ENCODE results near the gene CCL4L2.
"Not testable (repeated sequence)": the region's sequence is repeated elsewhere in the genome, so short reads cannot be mapped to it uniquely, and the experiment has no call there.

The CCL4L2 gene

GRCh38 chr17:36195434-36196130 lies 15.3 kb upstream of the CCL4L2 start:
- no peak for DNase-seq

- no peak for DNase-seq
Observed at GRCh38 chr17:36196131-36196486, 14.8 kb upstream of the CCL4L2 start.

- DNase-seq: peak; percentile 76
Observed at GRCh38 chr17:36197387-36197703, 13.5 kb upstream of the CCL4L2 start.

- DNase-seq: no peak
Observed at GRCh38 chr17:36198831-36199465, 11.9 kb upstream of the CCL4L2 start.

GRCh38 chr17:36201102-36201501 lies 9.8 kb upstream of the CCL4L2 start:
- not testable (repeated sequence) for DNase-seq

DNA sequence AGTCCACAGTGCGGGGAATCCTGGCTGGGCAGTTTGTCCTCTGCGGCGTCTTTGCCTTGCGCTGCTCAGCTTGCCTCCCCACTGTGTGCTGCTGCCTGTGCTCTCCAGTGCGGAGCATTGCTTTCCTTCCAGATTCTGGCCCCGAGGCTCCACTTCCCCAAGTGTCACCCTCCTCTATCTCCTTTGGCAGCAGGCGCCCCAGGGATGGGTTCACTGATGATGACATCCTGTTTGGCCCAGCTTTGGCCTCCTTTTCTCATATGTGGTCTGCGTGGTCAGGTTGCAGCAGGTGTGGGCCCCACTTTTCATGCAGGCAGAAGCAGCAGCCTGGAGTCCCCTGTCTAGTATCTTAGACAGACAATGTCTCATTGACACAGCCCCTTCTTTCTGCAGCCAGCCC lies 9.4 kb upstream of the CCL4L2 start:
- not testable (repeated sequence) for DNase-seq

- DNase-seq: no peak
Observed at GRCh38 chr17:36203335-36203734, 7.5 kb upstream of the CCL4L2 start.

DNA sequence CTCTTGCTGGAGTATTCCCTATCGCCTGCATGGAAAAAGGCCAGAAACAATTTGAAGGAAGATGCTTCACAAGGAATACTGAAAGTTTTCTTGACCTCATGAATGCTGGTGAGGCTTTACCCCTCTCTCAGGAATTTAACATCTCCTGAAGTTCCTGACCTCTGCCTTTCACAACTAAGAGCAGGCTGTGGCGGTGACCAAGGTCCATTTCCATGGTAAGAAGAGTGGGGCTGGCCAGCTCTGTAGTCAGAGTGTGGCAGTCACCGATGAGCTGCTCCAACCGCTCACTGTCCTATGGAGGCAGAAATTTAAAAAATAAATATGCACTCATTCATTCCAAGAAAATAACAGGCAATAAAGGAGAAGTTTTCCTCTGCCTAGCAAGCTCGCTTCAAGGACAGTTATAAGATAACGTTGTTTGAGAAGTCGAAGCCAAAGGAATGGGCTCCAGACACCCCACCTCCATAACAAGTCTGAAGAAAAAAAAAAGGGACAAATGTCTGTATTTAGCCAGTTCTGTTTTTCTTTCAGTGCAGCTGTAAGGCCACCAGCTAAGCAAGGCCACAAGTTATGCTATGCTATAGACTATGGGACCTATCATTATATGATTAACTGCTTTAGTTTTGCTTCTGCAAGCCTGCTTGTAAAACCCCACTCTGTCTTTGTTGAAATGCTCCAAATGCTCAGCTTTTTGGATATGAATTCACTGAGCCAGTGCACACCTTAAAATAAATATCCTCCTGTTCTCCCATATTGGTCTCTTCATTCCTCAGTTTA lies 6.0 kb upstream of the CCL4L2 start:
- DNase-seq: no peak

- no peak for DNase-seq
Observed at GRCh38 chr17:36205637-36206485, 5.0 kb upstream of the CCL4L2 start.

DNA sequence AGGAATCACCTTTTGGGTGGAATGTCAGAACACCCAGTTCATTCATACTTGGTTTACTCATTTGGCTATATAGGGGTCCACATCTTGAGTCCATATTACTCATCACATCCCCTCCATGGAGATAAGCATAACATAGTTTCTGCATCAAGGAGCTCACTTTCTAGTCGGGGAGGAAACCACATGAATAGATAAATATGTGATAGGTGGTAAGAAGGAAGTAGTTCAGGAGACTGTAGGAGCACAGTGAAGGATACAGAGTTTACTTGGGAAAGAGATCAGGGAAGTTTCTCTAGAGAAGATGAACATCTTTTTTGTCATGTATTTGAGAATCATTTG lies 4.4 kb upstream of the CCL4L2 start:
- DNase-seq: not testable (repeated sequence)

DNA sequence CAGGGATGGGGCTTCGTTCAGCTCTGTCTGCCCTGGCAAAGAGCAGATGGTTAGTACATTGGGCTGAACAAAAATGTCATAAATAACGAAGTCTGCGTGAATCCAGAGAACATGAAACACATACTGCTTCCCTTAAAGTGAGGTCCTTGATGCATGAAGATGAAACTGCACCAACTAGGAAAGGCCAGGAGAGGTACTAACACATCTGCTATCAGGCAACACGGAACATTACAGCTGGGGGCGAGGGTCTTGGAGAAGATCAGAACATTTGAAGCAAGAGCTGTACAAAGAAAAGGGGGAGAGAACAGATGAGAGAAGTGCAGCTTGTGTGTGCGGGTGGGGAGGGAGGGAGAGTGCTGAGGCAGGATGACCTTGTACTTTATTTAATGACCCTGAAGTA lies 3.5 kb upstream of the CCL4L2 start:
- DNase-seq: not testable (repeated sequence)

- no peak for DNase-seq
Observed at GRCh38 chr17:36209575-36209974, 1.3 kb upstream of the CCL4L2 start.

DNA sequence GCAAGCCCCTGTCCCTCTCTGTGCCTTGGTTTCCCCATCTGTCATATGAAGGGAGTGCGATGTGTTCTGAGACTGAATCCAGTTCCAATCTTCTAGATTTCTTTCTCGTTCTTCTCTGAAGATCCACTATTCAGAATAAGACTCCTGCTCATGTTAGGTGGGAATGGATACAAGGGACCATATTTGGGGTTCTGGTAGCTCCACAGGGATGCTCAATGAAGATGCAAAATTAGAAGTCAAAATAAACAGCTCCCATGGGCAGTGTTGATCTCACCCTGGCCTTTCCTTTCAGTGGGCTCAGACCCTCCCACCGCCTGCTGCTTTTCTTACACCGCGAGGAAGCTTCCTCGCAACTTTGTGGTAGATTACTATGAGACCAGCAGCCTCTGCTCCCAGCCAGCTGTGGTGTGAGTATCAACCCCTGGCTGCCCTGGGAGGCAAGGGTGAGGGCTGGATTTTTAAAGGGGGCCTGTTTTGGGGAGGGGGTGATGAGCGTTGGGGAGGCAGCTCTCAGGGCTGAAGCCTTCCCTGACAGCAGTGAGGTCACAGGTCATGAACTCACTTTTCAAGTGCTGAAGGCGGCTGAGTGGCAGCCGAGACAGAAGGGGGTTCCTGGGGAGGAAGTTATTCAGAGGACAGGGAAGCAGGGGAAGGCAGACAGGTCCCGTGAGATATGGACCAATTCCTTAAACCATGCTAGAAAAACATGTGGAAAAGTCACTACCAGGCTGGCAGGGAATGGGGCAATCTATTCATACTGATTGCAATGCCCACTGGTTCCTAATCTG lies 815 bp downstream of the CCL4L2 start:
- DNase-seq: peak; percentile 15

DNA sequence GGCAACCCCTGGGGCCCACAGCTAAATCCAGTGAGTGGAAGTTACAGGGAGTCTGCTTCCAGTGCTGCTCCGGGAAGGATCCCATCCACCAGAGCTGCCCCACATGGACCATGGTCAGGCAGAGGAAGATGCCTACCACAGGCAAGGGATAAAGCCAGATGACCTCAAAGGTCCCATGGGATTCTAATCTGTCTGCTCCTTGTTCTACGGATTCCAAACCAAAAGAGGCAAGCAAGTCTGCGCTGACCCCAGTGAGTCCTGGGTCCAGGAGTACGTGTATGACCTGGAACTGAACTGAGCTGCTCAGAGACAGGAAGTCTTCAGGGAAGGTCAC lies 1.4 kb downstream of the CCL4L2 start:
- no peak for DNase-seq

DNA sequence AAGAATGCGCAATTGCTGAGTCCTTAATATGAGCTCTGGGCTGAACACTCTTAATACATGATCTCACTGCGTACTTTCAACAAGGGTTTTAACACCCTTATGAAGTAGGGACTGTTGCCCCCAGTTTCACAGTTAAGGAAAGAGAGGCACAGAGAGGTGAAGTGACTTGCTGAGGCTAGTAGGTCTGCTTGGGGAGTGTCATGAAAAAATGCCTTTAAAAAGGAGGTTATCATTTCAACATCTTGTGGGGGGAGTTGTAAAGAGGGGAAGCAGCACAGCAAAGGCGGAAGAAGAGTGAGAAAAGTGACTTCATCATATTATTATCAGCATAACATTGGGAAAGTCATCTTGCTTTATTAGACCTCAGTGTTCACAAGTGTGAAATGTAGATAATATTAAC lies 2.1 kb downstream of the CCL4L2 start:
- no peak for DNase-seq

DNA sequence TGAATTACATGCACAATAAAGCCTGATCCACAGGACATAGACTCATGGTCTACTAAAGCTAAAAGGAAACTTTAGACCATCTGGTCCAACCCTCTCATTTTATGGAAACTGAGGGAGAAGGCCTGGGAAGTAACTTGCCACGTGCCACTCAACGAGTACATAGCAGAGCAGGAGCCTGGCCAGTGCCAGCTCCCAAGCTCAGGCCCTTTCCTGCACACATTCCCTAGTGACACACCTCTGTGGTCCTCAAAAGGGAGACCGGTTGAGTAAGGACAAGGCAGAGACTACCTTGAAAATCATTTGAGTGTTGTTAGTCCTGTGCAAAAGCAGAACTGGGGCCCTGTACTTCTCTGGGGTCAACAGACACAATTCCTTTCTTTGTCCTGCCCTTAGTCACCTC lies 2.8 kb downstream of the CCL4L2 start:
- DNase-seq: no peak

- no peak for DNase-seq
Observed at GRCh38 chr17:36214918-36215317, 4.1 kb downstream of the CCL4L2 start.

GRCh38 chr17:36215406-36216308 lies 4.8 kb downstream of the CCL4L2 start:
- DNase-seq: not testable (repeated sequence)

DNA sequence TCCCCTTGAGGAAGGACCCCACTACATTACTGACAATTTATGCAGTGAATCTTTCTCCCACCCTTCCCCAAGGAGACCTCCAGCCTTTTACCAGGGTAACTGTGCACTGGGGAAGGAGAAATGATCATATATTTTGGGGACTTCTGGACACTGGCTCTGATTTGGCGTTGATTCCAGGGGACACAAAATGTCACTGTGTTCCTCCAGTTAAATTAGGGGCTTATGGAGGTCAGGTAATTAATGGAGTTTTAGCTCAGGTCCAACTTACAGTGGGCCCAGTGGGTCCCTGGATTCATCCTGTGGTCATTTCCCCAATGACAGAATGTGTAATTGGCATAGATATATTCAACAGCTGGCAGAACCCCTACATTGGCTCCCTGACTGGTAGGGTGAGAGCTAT lies 8.7 kb downstream of the CCL4L2 start:
- DNase-seq: not testable (repeated sequence)

- not testable (repeated sequence) for DNase-seq
Observed at GRCh38 chr17:36220737-36221580, 10.1 kb downstream of the CCL4L2 start.

Measured in MV-4-11 (cell line).